ENCODE results near the gene SLC1A2. TPM values are rescaled to one million over a fixed set of nuclear protein-coding genes. Genes with fewer than 3 reads are reported as not detected.

The SLC1A2 gene
- total RNA-seq, 1 experiment from 2014 or later, result 0.25 TPM

GRCh38 chr11:35304900-35305460 lies 114.4 kb downstream of the SLC1A2 start:
- Histone ChIP-seq H3K27me3 (ENCODE audit: insufficient read depth, low read length) (no peaks in the 10 kb centered on the region), H3K4me2 (ENCODE audit: low read length) (no peak overlapping the region), H3K36me3 (ENCODE audit: control insufficient read depth in 1 of 2, insufficient read depth in 2 of 2, low read length in 2 of 2) (no peaks in the 10 kb centered on the region), H3K9me3 (ENCODE audit: control insufficient read depth in 1 of 2, insufficient read depth in 1 of 2, low read depth in 1 of 2, low read length in 2 of 2) (no peaks in the 10 kb centered on the region), H3K4me1 (ENCODE audit: control insufficient read depth in 1 of 2, insufficient read depth in 2 of 2, low read length in 2 of 2) (no peaks in the 10 kb centered on the region; a peak in 1 of 4 replicates), H3K9ac (ENCODE audit: low read length) (no peak overlapping the region), H2AFZ (ENCODE audit: low read depth, low read length, poor library complexity, severe bottlenecking) (no peak overlapping the region), H3K79me2 (ENCODE audit: insufficient read depth, low read length) (no peaks in the 10 kb centered on the region), H4K20me1 (ENCODE audit: insufficient read depth) (no peaks in the 10 kb centered on the region), H3K4me3 (replicated peaks in 1 of 2; ENCODE audit: low read depth in 1 of 2, low read length in 2 of 2) (no peak overlapping the region), H3K27ac (ENCODE audit: low read depth, low read length) (no peak overlapping the region), H3K9me2 (ENCODE audit: insufficient read depth) (no peaks in the 10 kb centered on the region)
- ChIA-PET CTCF (interaction anchor here (0.9 to 1.4 kb wide), 7 partner anchors 9 to 380 kb away, joined by 3 to 5 read pairs (median 3); no protein-coding TSS in a partner anchor), POLR2A (no interaction called here), RAD21 (ENCODE audit: low non-redundant PET in 1 of 2, low total read pairs in 2 of 2, uncharacterized antibody in 2 of 2, unreplicated experiment in 2 of 2) (interaction anchor here in 1 of 2 experiments (1.3 kb wide), 1 partner anchor 378 kb away, joined by 4 read pairs; no protein-coding TSS in a partner anchor)
- TF ChIP-seq CTCF (IDR thresholded peaks at IDR 0.05 in 2 of 3, conservative IDR thresholded peaks at IDR 0.05 in 1 of 3; ENCODE audit: borderline replicate concordance in 1 of 3, insufficient read depth in 1 of 3, low read depth in 2 of 3, low read length in 2 of 3), result no peak
- TF ChIP-seq ELF1 (IDR thresholded peaks at IDR 0.05; ENCODE audit: borderline replicate concordance, low read depth), result no peak
- TF ChIP-seq ATF3 (IDR thresholded peaks at IDR 0.05), result no peak
- TF ChIP-seq FOSL1 (IDR thresholded peaks at IDR 0.05; ENCODE audit: low read depth), result no peak
- TF ChIP-seq POLR2A (IDR thresholded peaks at IDR 0.05; ENCODE audit: borderline replicate concordance, extremely low read depth, insufficient read depth, insufficient read length), result no peak
- TF ChIP-seq ZFX (IDR thresholded peaks at IDR 0.05), result no peak
- no peak for TF ChIP-seq TCF7L2 (IDR thresholded peaks at IDR 0.05; ENCODE audit: borderline replicate concordance, extremely low read depth, insufficient read depth, insufficient read length)
- TF ChIP-seq EZH2phosphoT487 (IDR thresholded peaks at IDR 0.05; ENCODE audit: borderline replicate concordance), result no peak
- no peak for TF ChIP-seq EZH2 (IDR thresholded peaks at IDR 0.05)
- TF ChIP-seq SIN3A (IDR thresholded peaks at IDR 0.05; ENCODE audit: low read depth), result no peak
- TF ChIP-seq CBX3 (IDR thresholded peaks at IDR 0.05; ENCODE audit: low read depth), result no peak
- TF ChIP-seq MAX (IDR thresholded peaks at IDR 0.05), result no peak
- TF ChIP-seq REST (IDR thresholded peaks at IDR 0.05; ENCODE audit: low read depth), result no peak
- no peak for TF ChIP-seq CEBPB (IDR thresholded peaks at IDR 0.05; ENCODE audit: low read depth)
- no peak for TF ChIP-seq SP1 (IDR thresholded peaks at IDR 0.05; ENCODE audit: low read depth)
- TF ChIP-seq SRF (IDR thresholded peaks at IDR 0.05; ENCODE audit: low read depth), result no peak
- no peak for TF ChIP-seq ZBTB33 (IDR thresholded peaks at IDR 0.05; ENCODE audit: extremely low read depth, insufficient replicate concordance, low read length)
- TF ChIP-seq POLR2AphosphoS5 (IDR thresholded peaks at IDR 0.05; ENCODE audit: low read depth, low read length), result no peak
- no TSS peak for BruUV-seq (replicated peaks)
- intact Hi-C loops (cut with micrococcal nuclease), result no loop called here
- DNase-seq (ENCODE audit: low read depth, low spot score) (no peak), ATAC-seq (no peak)

All from HCT116 (cell line).